GM23248 (cell line): Measurements from ENCODE around the gene OTOP3. TPM values are rescaled to one million over a fixed set of nuclear protein-coding genes. Genes with fewer than 3 reads are reported as not detected.

Experiments used
- DNase-seq: peaks from one replicate; pipeline ENCODE4 v3.0.0-alpha.2; 2015
- H2AFZ ChIP-seq: fragments of 200-600 bp; sonication (generic); 2 replicates; pipeline ENCODE4 v1.6.1; 2016; ENCODE audit warnings: antibody characterized with exemption
- H3F3A ChIP-seq: fragments of 200-600 bp; sonication (generic); 2 replicates; pipeline ENCODE4 v1.6.1; 2016; ENCODE audit warnings: mild to moderate bottlenecking, antibody characterized with exemption, mixed run types; ENCODE audit not compliant: insufficient read depth
- H3K27ac ChIP-seq: fragments of 200-600 bp; sonication (generic); 2 replicates; pipeline ENCODE4 v1.5.1; 2016; ENCODE audit warnings: mild to moderate bottlenecking
- H3K27me3 ChIP-seq: fragments of 200-600 bp; sonication (generic); replicated peaks from 2 replicates; pipeline ENCODE4 v1.6.1; 2016; ENCODE audit warnings: mild to moderate bottlenecking; ENCODE audit not compliant: insufficient read depth
- H3K36me3 ChIP-seq: fragments of 200-600 bp; sonication (generic); 2 replicates; pipeline ENCODE4 v1.6.1; 2016; ENCODE audit warnings: low read depth, mild to moderate bottlenecking
- H3K4me1 ChIP-seq: fragments of 200-600 bp; sonication (generic); 2 replicates; pipeline ENCODE4 v1.6.1; 2016; ENCODE audit warnings: mild to moderate bottlenecking; ENCODE audit not compliant: insufficient read depth
- H3K4me2 ChIP-seq: fragments of 200-600 bp; sonication (generic); one replicate; pipeline ENCODE4 v1.6.1; 2016; ENCODE audit warnings: mild to moderate bottlenecking; ENCODE audit not compliant: unreplicated experiment
- H3K4me3 ChIP-seq: fragments of 200-600 bp; sonication (generic); 2 replicates; pipeline ENCODE4 v1.5.1; 2016; ENCODE audit warnings: mild to moderate bottlenecking
- H3K79me2 ChIP-seq: fragments of 200-600 bp; sonication (generic); 2 replicates; pipeline ENCODE4 v1.6.1; 2016; ENCODE audit warnings: mild to moderate bottlenecking; ENCODE audit not compliant: insufficient read depth
- H3K9ac ChIP-seq: fragments of 200-600 bp; sonication (generic); 2 replicates; pipeline ENCODE4 v1.6.1; 2016; ENCODE audit warnings: mild to moderate bottlenecking
- H3K9me2 ChIP-seq: fragments of 200-600 bp; sonication (generic); 2 replicates; pipeline ENCODE4 v1.6.1; 2016; ENCODE audit warnings: mixed run types, mild to moderate bottlenecking, moderate library complexity; ENCODE audit not compliant: insufficient read depth
- H3K9me3 ChIP-seq: fragments of 200-600 bp; sonication (generic); one replicate; pipeline ENCODE4 v1.6.1; 2017; ENCODE audit warnings: low read depth
- H4K20me1 ChIP-seq: fragments of 200-600 bp; sonication (generic); 2 replicates; pipeline ENCODE4 v1.6.0; 2016; ENCODE audit not compliant: insufficient read depth
- EZH2 ChIP-seq: fragments of 200-600 bp; sonication (generic); IDR thresholded peaks from 2 replicates; pipeline ENCODE4 v1.6.1; 2018; ENCODE audit warnings: antibody characterized with exemption, mild to moderate bottlenecking; ENCODE audit not compliant: insufficient read depth, poor library complexity, severe bottlenecking
- EZH2phosphoT487 ChIP-seq: fragments of 200-600 bp; sonication (generic); IDR thresholded peaks from 2 replicates; pipeline ENCODE4 v1.6.1; 2018; ENCODE audit warnings: antibody characterized with exemption, moderate library complexity, mild to moderate bottlenecking, low read depth; ENCODE audit not compliant: insufficient read depth
- WGBS, 2 experiments: methylation state at CpG; one replicate each; pipeline ENCODE4 v1.1.6; 2015 to 2017; ENCODE audit warnings: low lambda C conversion rate in 2 of 2, low coverage in 1 of 2; ENCODE audit errors: missing lambda C conversion rate in 2 of 2; 5-methylcytosine and 5-hydroxymethylcytosine counted together
- in situ Hi-C: fragments of 300-500 bp; cut with MboI; formaldehyde crosslinking; loops from 2 replicates; pipeline ENCODE4 v1.15.0; 2020
- polyA plus RNA-seq: library from polyadenylated mRNA; unstranded; fragments of >200 nt; fragmentation: Nextera tagmentation; extraction: Ambion mirVana; gene quantifications from 2 replicates; pipeline ENCODE4 v1.2.1, GENCODE V29; 2016
- total RNA-seq: library from RNA; depleted of rRNA; stranded (reverse); fragments of >200 nt; shearing (Covaris generic); gene quantifications from 2 replicates; pipeline ENCODE4 v1.2.3, GENCODE V29; 2014

The OTOP3 gene
- total and polyA plus RNA-seq, 2 experiments from 2014 or later: not detected

DNA sequence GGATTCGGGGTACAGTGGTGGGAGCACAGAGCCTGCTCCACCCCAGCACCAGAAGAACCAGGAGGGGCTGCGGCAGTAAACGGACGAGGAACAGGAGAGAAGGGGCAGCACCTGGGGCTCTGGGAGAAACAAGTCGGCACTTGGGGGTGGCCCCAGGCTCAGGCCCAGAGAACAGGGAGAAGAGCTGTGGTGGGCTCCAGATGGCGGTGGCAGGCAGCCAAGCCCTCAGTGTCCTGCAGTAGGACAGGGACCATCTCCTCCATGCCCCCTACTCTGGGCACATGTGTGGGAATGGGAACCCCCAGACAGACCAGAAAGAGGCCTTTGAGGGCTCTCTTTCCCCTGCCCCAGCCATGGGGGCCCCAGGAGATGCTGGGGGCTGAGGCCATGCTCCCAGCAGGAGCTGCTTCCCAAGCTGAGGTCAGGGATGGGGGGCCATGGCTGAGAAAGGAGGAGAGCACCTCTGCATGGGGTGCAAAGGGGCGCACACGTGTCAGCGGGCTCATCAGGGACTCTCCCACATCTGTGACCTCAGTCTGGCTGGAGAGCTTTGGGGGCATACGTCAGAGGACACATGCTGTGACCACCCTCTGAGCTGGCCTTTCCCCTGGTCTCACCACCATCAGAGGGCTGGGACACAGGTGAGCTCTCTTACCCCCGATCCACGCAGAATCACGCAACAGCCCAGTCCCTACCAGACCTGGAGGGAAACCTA is 19.4 kb upstream of the OTOP3 start:
- H3K36me3 ChIP-seq: no peaks in the 10 kb centered on the region
- H3F3A ChIP-seq: no peaks in the 10 kb centered on the region
- H3K27ac ChIP-seq: no peak overlapping the region
- no peak overlapping the region for H3K9ac ChIP-seq
- no peaks in the 10 kb centered on the region for H4K20me1 ChIP-seq
- no peak for DNase-seq
- no peak overlapping the region for H2AFZ ChIP-seq
- in situ Hi-C loops: no loop called here
- no peak overlapping the region for H3K4me2 ChIP-seq
- no peaks in the 10 kb centered on the region for H3K9me3 ChIP-seq
- H3K4me1 ChIP-seq: no peaks in the 10 kb centered on the region
- H3K4me3 ChIP-seq: no peak overlapping the region
- TF ChIP-seq EZH2: no peak
- no peak for TF ChIP-seq EZH2phosphoT487
- peaks cover 24% of the 10 kb centered on the region for H3K27me3 ChIP-seq
- H3K79me2 ChIP-seq: no peaks in the 10 kb centered on the region
- no peaks in the 10 kb centered on the region for H3K9me2 ChIP-seq
- 46 to 59% methylated on average over 10 to 12 of the region's 13 CpGs for WGBS, 2 experiments

DNA sequence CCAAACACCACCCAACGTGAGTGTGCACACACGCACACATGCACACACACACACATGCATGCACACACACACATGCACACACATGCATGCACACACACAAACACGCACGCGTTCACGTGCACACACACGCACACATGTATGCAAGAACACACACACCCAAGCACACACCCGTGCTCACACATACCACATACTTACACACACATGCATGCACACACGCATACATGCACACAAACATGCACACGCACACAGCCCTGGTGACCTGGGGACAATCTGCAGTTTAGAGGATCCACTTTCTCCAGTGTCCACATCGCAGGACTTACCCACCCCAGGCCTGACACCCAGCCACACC is 18.9 kb upstream of the OTOP3 start:
- Histone ChIP-seq H3F3A (no peaks in the 10 kb centered on the region), H3K4me1 (no peaks in the 10 kb centered on the region), H3K79me2 (no peaks in the 10 kb centered on the region), H3K9me3 (no peaks in the 10 kb centered on the region), H3K4me3 (no peak overlapping the region), H4K20me1 (no peaks in the 10 kb centered on the region), H2AFZ (no peak overlapping the region), H3K9me2 (no peaks in the 10 kb centered on the region), H3K36me3 (no peaks in the 10 kb centered on the region), H3K27me3 (peaks cover 27% of the 10 kb centered on the region), H3K27ac (no peak overlapping the region), H3K9ac (no peak overlapping the region), H3K4me2 (no peak overlapping the region)
- in situ Hi-C loops: no loop called here
- WGBS, 2 experiments: 70 to 81% methylated on average over 11 of the region's 11 CpGs
- DNase-seq: no peak
- TF ChIP-seq EZH2phosphoT487: no peak
- no peak for TF ChIP-seq EZH2

DNA sequence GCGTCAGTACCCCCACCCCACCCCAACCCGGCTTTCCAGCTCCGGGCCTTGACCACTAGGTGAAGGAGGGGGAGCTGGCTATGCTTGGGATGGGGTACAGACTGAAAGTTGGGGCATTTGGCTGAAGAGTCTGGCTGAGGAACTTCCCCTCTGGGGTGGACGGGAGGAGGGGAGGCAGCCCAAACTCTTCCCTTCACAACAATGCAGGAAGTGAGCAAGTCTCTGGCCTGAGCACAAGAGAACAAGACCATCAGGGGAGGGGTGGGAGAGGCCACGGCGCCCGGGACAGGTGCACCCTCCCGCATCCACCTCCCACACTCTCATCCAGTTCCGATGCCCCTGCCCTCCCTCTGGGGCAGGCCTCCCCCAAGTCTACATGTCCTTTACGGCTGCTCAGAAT is 18.3 kb upstream of the OTOP3 start:
- in situ Hi-C loops: no loop called here
- TF ChIP-seq EZH2phosphoT487 (no peak), EZH2 (no peak)
- Histone ChIP-seq H2AFZ (no peak overlapping the region), H3K27me3 (peaks cover 29% of the 10 kb centered on the region), H3K36me3 (no peaks in the 10 kb centered on the region), H3K79me2 (no peaks in the 10 kb centered on the region), H3K9me3 (no peaks in the 10 kb centered on the region), H3F3A (no peaks in the 10 kb centered on the region), H3K9ac (no peak overlapping the region), H3K27ac (no peak overlapping the region), H4K20me1 (no peaks in the 10 kb centered on the region), H3K9me2 (no peaks in the 10 kb centered on the region), H3K4me3 (no peak overlapping the region), H3K4me1 (no peaks in the 10 kb centered on the region), H3K4me2 (no peak overlapping the region)
- no peak for DNase-seq
- WGBS, 2 experiments: 54% methylated on average over 8 to 10 of the region's 10 CpGs

DNA sequence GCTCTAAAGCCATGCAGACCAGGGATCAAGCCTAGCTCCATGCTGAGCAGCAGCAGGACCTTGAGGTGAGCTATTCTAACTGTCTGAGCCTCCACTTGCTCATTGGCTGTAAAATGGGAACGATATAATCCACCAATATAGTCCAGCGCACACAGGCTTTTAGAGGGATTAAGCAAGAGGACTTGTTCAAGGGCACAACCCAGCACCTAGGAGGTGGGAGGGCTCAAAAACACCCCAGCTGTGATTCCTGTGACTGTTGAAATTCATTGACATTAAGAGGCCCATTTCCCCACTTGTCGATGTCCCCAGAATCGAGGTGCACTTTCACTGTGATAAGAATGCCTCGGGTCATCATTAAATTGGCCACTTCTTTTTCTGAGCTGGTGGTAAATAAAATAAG is 16.8 kb upstream of the OTOP3 start:
- Histone ChIP-seq H3K9me3 (no peaks in the 10 kb centered on the region), H4K20me1 (no peaks in the 10 kb centered on the region), H3F3A (no peaks in the 10 kb centered on the region), H3K79me2 (no peaks in the 10 kb centered on the region), H3K4me3 (no peak overlapping the region), H3K27ac (no peak overlapping the region), H3K4me1 (no peaks in the 10 kb centered on the region), H2AFZ (no peak overlapping the region), H3K4me2 (no peak overlapping the region), H3K27me3 (peaks cover 43% of the 10 kb centered on the region), H3K36me3 (no peaks in the 10 kb centered on the region), H3K9me2 (no peaks in the 10 kb centered on the region), H3K9ac (no peak overlapping the region)
- in situ Hi-C loops: no loop called here
- WGBS, 2 experiments: 89 to 93% methylated on average over 5 of the region's 5 CpGs
- TF ChIP-seq EZH2phosphoT487 (no peak), EZH2 (no peak)
- no peak for DNase-seq
